Measurements from ENCODE around the gene A4GALT.

GRCh38 chr22:42643634-42644421 lies 76.8 kb downstream of the A4GALT start:
- TF ChIP-seq POLR2AphosphoS5 (IDR thresholded peaks at IDR 0.05; ENCODE audit: low read depth), result no peak
- no peak for TF ChIP-seq ZNF114 (CRISPR knock-in tag; IDR thresholded peaks at IDR 0.05)
- TF ChIP-seq STAT1 (IDR thresholded peaks at IDR 0.05; ENCODE audit: unreplicated experiment), result no peak
- no peak for TF ChIP-seq EZH2 (IDR thresholded peaks at IDR 0.05; ENCODE audit: low read depth, unreplicated experiment)
- TF ChIP-seq CTCF (conservative IDR thresholded peaks at IDR 0.05; ENCODE audit: low read depth in 2 of 2), result no peak
- TF ChIP-seq CREB1 (CRISPR knock-in tag; IDR thresholded peaks at IDR 0.05; ENCODE audit: low read depth), result no peak
- no peak for TF ChIP-seq JUNB (IDR thresholded peaks at IDR 0.05; ENCODE audit: unreplicated experiment)
- no peak for TF ChIP-seq ETS1 (IDR thresholded peaks at IDR 0.05)
- TF ChIP-seq REST (IDR thresholded peaks at IDR 0.05; ENCODE audit: unreplicated experiment), result no peak
